HG02642 (cell line): ENCODE data around the gene RUNDC1.

Experiments
- ATAC-seq: cut with Tn5 transposase; IDR thresholded peaks from one replicate; pipeline ENCODE4 v1.9.1; 2021; ENCODE audit warnings: mild to moderate bottlenecking; ENCODE audit not compliant: unreplicated experiment, poor library complexity

RUNDC1 gene

GRCh38 chr17:43016216-43016615 is 35.9 kb downstream of the RUNDC1 start:
- no peak for ATAC-seq

- ATAC-seq, result no peak
Measured at GRCh38 chr17:43018008-43018853, 37.9 kb downstream of the RUNDC1 start.

GRCh38 chr17:43018932-43019331 is 38.6 kb downstream of the RUNDC1 start:
- no peak for ATAC-seq

- ATAC-seq, result no peak
Measured at GRCh38 chr17:43019418-43019817, 39.1 kb downstream of the RUNDC1 start.

GRCh38 chr17:43020030-43020621 is 39.8 kb downstream of the RUNDC1 start:
- ATAC-seq, result no peak

- ATAC-seq, result no peak
Measured at GRCh38 chr17:43020789-43021740, 40.7 kb downstream of the RUNDC1 start.

GRCh38 chr17:43021741-43022512 is 41.6 kb downstream of the RUNDC1 start, which contains the start of gene VAT1:
TSS of gene VAT1 (minus strand) at chr17:43022385. CDS start at chr17:43022322, 63 bp downstream.
- peak; percentile 47 for ATAC-seq

GRCh38 chr17:43024407-43025289 is 44.3 kb downstream of the RUNDC1 start, which contains the start of gene RND2:
TSS of gene RND2 (plus strand) at chr17:43025231. CDS start at chr17:43025348, 117 bp downstream.
- ATAC-seq, result no peak

GRCh38 chr17:43025290-43025657 is 44.9 kb downstream of the RUNDC1 start:
- no peak for ATAC-seq

GRCh38 chr17:43025766-43026537 is 45.6 kb downstream of the RUNDC1 start:
- ATAC-seq, result no peak

- ATAC-seq, result no peak
Measured at GRCh38 chr17:43026595-43026994, 46.2 kb downstream of the RUNDC1 start.

GRCh38 chr17:43027091-43028032 is 47.0 kb downstream of the RUNDC1 start:
- ATAC-seq, result no peak

- ATAC-seq, result no peak
Measured at GRCh38 chr17:43028221-43028861, 48.0 kb downstream of the RUNDC1 start.

GRCh38 chr17:43030137-43030767 is 49.9 kb downstream of the RUNDC1 start:
- no peak for ATAC-seq

- no peak for ATAC-seq
Measured at GRCh38 chr17:43031666-43032065, 51.3 kb downstream of the RUNDC1 start.
